ENCODE results near the gene CAMK2D.

The CAMK2D gene

GRCh38 chr4:113559947-113560346 lies 201.6 kb downstream of the CAMK2D start:
- DNase-seq = no peak

DNA sequence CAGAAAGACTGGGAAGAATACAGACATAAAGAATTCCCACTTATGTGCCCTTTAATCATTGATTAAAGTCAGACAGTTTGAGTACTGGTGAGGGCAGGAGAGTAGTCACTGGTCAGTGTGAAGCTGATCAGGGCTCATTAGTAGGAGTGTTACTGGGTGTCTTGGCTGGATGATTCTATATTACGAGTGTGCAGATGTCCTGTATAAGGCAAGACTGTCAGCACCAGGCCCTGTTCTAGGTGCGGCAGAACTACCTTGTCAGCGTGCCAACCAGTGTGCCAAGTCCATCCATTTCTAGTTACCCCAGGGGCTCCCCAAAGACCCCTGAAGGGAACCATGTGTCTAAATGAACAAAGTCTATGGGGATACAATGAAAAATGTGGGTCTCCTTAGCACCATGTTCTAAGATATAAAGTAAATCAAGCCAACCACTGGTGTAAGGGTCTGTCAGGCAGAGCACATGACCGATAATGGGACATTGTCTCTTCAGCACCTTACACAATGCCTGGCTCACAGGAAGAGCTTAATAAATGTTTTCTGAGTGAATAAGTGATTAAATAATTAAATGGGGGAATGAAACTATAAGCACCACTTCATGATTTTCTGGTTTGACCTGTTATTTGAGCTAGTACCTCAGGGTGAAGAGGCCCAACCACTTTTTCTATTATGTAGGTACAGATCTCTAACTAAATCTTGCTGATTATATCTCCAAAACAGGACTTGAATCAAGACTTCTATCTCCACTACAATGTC lies 205.0 kb downstream of the CAMK2D start:
- no peak for DNase-seq

DNA sequence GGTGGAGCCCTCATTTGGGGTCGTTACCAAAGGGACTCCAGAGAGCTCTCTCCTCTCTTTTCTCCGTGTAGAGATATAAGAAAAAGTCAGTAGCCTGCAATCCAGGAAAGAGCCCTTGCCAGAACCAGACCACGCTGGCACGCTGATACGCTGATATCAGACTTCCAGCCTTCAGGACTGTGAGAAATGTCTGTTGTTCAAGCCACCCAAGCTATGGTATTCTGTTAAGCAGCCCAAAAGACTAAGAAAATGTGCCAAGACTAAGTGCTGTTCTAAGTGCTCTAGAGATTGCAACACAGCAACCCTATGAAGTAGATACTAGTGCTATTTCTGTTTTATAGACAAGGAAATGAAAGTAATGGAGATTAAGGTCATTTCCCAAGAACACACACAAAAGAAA lies 205.7 kb downstream of the CAMK2D start:
- DNase-seq = no peak

GRCh38 chr4:113553082-113553481 lies 208.5 kb downstream of the CAMK2D start:
- no peak for DNase-seq

GRCh38 chr4:113550510-113550909 lies 211.0 kb downstream of the CAMK2D start:
- no peak for DNase-seq

DNA sequence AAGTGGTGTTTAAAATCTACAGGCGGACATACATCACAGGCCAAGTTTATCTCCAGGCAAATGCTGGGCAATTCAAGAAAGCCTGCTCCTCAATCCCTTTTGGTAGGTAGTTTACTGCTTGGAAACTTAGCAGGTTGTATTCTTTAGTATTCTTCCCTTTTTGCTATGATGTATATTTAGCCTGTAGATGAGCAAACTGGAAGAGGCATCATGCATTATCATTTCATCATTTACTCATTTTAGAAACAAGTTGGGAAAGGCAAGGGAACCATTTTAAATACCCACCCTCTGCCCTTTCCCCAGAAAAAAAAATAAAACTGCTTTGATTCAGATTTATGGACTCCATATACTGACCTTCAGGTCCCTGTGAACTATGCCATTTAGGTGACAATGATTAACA lies 213.2 kb downstream of the CAMK2D start:
- no peak for DNase-seq

GRCh38 chr4:113547487-113548042 lies 214.0 kb downstream of the CAMK2D start:
- DNase-seq = peak; percentile 81

- no peak for DNase-seq
Observed at GRCh38 chr4:113541933-113542332, 219.6 kb downstream of the CAMK2D start.

DNA sequence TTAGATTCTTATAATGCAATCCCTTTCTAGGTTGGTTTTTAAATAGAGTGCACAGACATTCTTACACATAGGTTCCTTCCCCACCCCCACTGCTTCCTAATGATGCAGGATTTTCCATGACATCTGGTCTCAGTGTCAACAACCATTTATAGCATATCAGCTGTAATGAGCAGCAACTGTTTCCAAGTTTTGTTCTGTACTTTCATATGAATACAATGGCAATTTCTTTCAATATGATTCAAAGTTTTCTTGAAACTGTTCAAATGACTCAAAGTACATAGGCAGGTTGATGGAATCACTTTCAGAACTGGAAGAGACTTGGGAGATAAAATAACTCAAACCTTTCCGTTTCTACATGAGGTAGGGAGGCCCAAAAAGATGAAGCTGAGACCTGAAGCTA lies 220.7 kb downstream of the CAMK2D start:
- DNase-seq = no peak

DNA sequence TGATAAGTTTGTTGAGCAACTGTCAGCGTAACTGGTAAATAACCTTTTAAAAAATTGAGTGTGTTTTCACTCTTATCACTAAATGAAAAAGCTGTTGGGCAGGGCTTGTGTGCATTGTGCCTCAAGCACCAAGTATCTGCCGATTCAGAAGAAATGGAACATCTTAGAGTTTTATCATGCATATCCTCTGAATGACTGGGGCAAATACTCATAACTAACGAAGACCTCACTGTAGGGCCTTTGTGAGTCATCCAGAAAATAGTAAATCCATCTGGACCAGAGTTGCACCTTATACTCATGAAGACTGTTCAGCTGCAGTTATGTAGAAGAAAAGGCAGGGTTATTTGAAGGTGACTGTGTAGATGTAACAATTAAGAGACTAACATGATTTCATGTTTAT lies 222.1 kb downstream of the CAMK2D start:
- no peak for DNase-seq

DNA sequence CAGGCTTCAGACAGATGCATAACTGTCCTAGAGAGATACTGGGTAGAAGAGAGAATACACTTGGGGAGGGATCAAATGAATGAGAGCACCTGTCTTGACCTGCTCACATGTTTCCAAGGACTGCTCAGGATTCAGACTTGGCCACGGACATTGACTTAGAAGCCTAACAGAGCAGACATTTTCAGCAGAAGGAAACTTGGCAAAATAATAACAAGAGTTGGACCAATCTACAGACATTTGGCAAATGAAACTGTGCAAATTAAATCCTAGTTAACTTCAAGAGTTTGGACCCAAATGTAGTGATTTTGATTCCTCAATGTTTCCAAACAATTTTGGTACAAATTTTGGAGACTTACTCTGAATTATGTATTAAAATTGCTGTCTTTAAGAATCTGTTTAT lies 223.9 kb downstream of the CAMK2D start:
- DNase-seq = peak; percentile 64

DNA sequence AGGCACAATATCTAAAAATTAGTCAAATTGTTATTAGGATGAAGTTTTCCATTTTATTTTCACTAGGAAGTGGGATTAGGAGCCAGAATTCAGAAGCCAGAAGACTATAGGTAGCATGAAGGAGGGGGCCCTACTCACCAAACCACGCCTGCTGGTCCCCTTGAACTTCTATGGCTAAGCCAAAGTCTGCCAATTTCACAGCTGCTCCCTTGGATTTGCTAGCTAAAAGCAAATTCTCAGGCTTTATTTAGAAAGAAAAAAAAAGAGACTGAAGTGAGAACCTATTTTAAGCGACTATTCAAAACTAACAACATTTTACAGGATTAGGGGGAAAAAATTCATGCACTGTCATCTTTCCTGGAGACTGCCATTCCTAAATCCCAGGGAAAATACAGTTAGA lies 224.3 kb downstream of the CAMK2D start:
- DNase-seq = no peak

DNA sequence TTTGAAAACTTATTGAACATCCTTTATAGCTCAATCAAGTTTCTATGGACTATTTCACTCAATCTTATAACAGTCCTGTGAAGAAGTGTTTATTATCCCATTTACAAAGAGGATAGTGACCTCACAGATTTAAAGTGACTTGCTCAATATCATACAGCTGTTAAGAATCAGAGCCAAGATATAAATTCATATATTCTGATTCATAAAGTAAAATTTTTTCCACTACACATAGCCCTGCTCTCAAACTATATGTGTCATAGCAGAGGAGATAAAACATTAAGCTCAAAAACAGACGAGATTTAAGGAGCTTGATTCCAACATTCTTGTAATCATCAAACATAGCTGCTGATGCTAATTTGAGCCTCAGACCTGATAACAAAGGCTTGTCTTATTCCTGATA lies 226.8 kb downstream of the CAMK2D start:
- DNase-seq = no peak

DNA sequence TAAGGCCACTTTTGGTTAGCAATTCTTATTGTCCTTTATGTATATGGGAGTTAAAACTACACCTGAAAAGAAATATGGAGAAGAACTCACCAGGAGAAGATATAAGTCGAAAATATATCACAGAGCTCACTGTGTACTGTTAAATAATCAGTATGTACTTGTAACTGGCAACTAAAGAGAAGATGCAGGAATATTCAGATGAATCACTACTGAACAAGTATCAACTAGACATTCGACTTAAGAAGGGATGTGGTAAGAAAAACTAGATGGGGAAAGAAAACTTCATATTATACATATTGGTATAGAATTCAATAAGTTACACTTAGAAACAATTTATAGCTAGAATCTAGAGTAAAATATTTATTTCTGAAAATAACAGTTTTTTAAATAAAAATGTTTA lies 230.0 kb downstream of the CAMK2D start:
- DNase-seq = no peak

DNA sequence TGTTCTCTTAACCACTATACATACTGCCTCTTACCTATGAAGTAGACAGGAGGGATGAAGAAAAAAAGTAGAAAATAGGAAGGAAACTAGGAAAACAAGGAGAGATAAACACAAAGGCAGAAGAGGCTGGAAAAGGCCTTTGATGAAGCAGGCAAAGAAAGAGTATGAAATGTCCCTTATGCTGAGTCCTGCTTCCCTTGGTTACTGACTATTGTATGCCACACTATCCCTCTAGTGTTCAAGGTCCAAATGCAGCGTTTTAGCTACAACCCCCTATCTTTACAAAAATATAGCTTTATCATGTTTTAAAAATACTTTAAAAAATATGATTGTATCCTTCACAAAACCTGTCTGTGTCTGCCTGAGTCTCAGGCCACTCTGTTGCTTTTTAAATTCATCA lies 233.1 kb downstream of the CAMK2D start:
- DNase-seq = no peak

GRCh38 chr4:113525521-113525920 lies 236.0 kb downstream of the CAMK2D start:
- DNase-seq = no peak

- DNase-seq = no peak
Observed at GRCh38 chr4:113524505-113525186, 236.9 kb downstream of the CAMK2D start.

DNA sequence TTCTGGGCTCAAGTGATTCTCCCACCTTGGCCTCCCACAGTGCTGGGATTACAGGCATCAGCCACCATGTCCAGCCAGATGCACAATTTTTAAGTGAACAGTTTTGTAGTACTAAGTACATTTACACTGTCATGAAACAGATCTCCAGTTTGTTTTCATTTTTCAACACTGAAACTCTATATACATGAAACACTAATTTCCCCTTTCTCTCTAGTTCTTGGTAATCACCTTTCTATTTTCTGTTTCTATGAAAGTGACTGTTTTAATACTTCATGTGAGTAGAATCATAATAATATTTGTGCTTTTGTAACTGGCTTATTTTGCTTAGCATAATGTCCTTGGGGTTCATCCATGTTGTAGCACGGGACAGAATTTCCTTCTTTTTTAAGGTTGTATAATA lies 237.4 kb downstream of the CAMK2D start:
- DNase-seq = no peak

DNA sequence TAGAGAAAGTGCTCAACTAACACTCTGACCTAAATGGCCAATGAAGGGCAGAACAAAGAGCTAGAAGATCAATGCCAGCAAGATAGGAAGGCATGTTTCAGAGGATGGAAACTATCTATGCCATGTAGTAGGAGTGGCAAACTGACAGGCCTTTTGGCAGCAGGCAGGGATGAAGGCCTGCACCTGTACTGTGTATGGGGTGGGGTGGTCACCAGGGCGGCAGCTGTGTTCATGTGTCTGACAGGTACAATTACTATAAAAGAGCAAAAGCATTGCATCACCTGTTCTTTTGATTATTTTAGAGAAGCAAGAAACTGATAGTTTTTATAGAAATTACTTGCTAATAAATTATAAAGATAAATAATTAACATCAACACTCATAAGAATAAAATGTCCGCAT lies 239.1 kb downstream of the CAMK2D start:
- no peak for DNase-seq

DNA sequence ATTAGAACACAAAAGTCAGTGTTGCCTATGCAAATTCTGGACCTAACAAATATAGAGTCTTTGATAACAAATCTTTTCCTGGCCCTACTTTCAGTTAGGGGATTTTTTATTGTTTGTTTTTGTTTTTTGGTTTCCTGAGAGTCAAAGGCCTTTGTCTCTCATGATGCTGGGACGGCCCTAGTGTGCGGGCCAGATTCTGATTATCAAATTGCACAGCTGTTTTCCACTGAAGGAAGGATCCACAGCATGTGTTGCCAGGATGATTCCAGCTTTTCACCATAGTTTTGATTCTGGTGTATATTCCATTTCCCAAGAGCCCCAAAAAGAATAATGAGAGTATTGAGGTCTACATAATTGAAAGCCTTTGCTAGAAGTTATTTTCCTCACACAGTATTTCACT lies 248.2 kb downstream of the CAMK2D start:
- DNase-seq = no peak

DNA sequence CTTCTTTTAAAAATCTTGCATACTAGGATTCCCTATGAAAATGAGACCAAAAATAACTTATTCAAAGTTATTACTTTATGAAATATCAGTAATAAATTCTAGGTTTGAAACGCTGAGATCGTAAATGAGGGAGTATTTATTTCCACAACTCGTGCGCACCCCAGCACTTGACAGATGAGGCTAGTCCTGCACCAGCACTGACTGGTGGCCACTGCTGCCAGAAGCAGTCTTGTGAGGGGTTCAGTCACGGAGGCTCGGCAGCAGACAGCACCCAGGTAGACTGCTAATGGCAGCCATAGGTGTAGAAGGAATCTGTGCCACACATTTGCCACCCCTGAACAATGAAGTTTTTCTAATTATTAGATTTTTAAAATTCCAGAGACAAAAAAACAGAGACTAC lies 248.7 kb downstream of the CAMK2D start:
- DNase-seq = no peak

- DNase-seq = no peak
Observed at GRCh38 chr4:113511944-113512343, 249.6 kb downstream of the CAMK2D start.

DNA sequence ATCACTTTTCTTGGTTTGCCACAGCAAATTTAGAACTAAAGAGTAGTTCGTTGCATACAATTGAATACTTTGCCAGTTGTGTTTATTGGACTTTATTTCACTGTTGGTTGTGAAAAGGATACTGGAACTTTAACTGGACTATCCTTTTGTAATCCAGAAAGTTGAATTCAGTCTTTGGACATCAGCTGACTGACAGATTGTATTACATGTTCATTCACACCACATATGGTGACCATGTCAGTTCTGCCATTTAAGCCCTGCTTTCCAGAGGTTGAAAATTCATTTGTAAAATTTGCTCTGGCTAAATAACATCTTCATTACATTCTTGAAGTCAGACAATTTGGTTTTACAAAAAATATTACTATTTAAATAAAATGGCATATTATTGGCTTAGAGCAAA lies 251.7 kb downstream of the CAMK2D start:
- no peak for DNase-seq

DNA sequence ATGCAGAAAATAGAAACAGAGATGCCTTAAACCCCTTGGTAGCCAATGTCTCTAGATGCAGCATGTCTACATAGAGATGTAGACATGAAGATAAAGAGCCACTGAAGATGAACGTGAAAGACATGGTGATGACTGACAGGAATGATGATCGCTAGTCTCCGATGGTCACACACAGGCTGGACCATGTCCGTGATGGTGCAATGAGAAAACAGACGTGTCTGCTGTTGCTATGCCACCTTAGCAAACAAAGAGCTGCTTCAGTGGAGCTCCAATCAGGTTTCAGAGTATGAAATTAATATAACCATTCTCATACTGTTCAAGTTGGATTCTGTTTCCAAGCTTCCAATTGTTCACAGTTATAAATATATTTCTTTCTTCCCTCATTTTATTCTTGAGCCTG lies 256.5 kb downstream of the CAMK2D start:
- DNase-seq = no peak

GRCh38 chr4:113504422-113504821 lies 257.1 kb downstream of the CAMK2D start:
- no peak for DNase-seq

All from NCI-H446 treated with DMSO at 0.1 percent for 48 hours (cell line).